ACHN (cell line): ENCODE results near the gene SULT1E1.
A peak's percentile ranks its signal among the peaks of the same experiment; 100 is the strongest.

Experiments used
- DNase-seq: peaks from one replicate; pipeline ENCODE4 v3.0.0-alpha.2; 2015
- in situ Hi-C: cut with HindIII; loops from 2 replicates; pipeline ENCODE4 v1.10.0; 2017; ENCODE audit warnings: low sequenced_read_pairs, low pct_ligation_motif_present, low pct_unique_long_range_greater_than_20kb

SULT1E1 gene, protein sequence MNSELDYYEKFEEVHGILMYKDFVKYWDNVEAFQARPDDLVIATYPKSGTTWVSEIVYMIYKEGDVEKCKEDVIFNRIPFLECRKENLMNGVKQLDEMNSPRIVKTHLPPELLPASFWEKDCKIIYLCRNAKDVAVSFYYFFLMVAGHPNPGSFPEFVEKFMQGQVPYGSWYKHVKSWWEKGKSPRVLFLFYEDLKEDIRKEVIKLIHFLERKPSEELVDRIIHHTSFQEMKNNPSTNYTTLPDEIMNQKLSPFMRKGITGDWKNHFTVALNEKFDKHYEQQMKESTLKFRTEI

DNA sequence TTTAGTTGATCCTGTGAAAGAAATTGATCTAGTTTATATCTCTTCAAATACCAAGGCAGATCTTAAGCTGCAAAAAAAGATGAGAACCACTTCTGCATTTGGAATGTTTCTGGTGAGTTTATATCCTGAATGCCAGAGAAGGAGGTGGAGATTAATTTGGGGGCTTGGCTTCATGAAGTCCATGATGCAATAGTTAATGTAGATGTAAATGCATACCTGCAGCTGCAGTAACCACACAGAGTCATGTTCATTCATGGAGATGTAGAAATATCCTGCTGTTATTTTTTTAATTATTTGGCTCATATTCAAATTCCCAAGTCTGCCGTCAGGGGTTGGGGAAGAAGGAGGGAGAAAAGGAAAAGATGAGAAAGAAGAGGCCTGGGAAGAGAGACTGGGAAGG lies at the start of gene SULT1E1:
Gene SULT1E1, minus strand, starts transcription at position 94 of the 400 bp plus-strand sequence. CDS start 2,501 bp downstream, outside the sequence.
- DNase-seq: no peak
- in situ Hi-C loops: no loop called here

DNA sequence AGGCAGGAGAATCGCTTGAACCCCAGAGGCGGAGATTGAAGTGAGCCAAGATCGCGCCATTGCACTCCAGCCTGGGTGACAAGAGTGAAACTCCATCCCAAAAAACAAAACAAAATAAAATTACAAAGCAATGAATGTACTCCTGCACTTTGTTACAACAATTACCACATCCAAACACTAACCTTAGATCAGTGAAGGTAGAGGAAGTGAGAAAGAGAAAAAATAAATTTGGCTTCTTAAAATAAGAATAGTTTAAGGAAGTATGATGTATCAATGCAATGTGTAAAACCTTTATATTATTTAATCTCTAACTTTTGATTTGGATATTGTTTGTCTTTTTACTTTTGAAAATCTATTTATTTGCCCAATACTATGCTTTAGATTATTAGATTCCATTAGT lies 49.2 kb upstream of the SULT1E1 start:
- no peak for DNase-seq
- in situ Hi-C loops: no loop called here

GRCh38 chr4:69907151-69907550 lies 47.2 kb upstream of the SULT1E1 start:
- DNase-seq: no peak
- in situ Hi-C loops: no loop called here

- in situ Hi-C loops: no loop called here
- DNase-seq: peak; percentile 21
Measured at GRCh38 chr4:69896530-69897116, 36.7 kb upstream of the SULT1E1 start.

DNA sequence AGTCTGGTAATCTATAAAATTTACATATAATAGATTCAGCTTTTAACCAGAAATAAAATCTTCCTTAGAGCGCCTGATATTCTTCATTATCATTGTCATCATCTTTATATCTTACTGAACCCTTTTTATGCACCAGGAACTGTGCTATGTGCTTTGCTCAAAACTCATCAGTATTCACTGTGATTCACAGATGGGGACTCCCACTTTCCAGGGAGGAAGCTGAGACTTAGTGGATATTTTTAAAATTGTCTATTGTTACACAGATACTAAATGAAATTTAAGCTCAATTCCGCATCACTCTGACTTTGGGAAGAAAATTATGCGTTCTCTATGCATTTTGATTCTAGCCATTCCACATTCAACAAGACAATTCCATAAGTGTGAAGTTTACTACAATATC lies 34.8 kb upstream of the SULT1E1 start:
- in situ Hi-C loops: no loop called here
- no peak for DNase-seq

DNA sequence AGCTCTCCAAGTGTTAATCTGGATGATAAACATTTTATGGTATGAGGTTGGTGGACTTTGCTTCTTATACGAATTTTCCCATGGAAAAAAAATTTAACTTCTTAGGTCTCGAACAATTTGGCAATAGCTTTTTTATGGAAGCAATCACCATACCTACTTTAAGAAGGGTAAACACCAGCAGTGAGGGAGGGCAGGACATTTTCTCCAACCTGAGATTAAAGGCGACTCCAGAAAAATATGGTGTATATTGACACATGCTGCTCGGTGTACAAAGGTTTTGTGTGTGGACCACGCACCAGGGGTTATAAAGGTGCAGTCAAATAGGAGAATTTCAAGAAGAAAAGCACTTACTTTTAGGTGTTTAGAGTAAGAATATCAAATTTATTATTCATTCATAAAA lies 34.2 kb upstream of the SULT1E1 start:
- no peak for DNase-seq
- in situ Hi-C loops: no loop called here

DNA sequence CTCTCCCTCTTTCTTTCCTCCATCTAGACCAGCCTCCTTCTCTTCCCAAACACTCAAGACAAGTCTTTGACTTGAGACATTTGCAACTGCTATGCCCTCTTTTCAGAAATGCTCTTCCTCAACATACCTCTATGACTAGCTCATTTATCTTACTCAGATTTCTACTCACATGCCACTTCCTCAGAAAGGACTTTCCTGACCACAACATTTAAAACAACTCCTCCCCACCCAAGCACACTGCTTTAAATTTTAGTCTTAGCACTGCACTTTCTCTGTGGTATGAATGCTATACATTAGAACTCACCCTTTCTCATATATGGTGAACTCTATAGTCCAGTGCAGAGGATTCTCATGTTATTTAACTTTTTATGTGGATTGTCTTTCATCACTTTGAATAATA lies 28.4 kb upstream of the SULT1E1 start:
- in situ Hi-C loops: no loop called here
- no peak for DNase-seq

- in situ Hi-C loops: no loop called here
- no peak for DNase-seq
Measured at GRCh38 chr4:69882150-69882549, 22.2 kb upstream of the SULT1E1 start.

GRCh38 chr4:69881173-69881773 lies 21.3 kb upstream of the SULT1E1 start:
- in situ Hi-C loops: no loop called here

GRCh38 chr4:69878250-69878649 lies 18.3 kb upstream of the SULT1E1 start:
- DNase-seq: no peak
- in situ Hi-C loops: no loop called here

More at GRCh38 chr4:69881173-69881773, 21.3 kb upstream of the SULT1E1 start:
- peak; percentile 31 for DNase-seq

DNA sequence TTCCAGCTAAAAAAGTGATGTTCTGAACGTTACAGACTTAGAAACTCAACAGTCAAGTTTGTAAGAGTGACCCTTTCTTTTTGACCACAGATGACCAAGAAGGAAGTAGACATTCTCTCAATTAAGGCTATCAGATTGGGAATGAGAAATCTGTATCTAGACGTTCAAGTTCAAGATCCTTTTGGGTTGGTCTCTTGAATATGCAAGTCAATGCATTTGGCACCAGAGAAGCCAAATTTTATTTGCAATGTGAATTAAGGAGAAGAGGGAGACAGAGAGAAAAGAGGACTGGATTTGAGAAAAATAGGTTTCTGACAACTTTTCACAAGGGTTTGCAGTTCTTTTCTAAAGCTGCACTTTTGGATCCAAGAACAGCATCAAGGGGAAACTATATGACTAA lies 17.5 kb upstream of the SULT1E1 start:
- in situ Hi-C loops: no loop called here
- DNase-seq: no peak

- no peak for DNase-seq
- in situ Hi-C loops: no loop called here
Measured at GRCh38 chr4:69876071-69876470, 16.1 kb upstream of the SULT1E1 start.

DNA sequence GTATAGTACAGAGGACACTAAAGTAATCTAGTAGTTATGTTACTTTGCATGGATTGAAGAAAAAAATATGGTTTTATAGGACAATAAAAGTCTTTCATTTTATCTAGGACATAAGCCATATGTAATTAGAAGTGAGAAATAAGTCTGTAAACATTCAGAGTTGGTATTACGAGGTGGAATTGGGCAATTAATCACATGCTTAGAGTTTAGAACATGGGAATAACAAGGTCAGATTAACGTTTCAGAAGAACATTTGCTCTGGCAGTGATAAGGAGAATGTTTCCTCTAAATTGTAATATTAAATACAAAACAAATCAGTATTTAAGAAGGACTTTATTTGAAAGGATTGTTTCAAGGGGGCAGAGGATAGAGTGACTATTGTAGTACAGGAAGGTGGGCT lies 15.6 kb upstream of the SULT1E1 start:
- in situ Hi-C loops: no loop called here
- DNase-seq: no peak

DNA sequence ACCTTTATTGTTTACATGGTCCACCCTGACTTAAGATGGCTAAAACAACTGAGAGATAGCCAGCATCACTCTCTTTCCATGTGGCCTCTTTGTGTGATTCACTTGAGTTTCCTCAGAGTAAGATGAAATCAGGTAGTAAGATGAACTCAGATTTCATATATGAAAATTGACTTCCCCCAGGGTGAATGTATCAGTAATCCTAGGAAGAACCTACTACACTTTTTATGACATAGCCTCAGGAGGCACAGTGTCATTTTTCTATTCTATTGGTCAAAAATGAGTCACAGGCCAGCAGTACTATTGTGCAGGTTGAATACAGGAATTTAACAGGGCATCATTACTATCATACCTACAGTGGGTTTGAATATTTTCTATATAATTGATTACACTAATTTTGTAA lies 14.6 kb upstream of the SULT1E1 start:
- no peak for DNase-seq
- in situ Hi-C loops: no loop called here

DNA sequence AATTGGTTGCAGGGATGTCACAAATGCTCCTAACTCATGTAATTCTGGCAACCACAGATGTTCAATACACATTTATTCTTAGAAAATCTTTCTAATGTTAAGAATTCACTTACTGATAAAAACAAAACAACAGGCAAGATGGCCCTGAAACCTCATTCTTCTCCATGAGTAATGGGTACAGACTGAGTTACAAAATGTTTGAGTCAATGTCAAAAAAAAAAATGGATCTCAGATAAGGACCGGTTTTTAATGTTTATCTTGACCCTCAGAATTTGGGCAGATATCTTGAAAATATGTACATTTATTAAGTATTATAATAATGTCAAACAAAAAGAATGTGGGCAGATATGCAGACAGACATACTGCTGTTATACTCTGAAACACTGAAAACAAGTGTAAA lies 1.8 kb upstream of the SULT1E1 start:
- no peak for DNase-seq
- in situ Hi-C loops: no loop called here

DNA sequence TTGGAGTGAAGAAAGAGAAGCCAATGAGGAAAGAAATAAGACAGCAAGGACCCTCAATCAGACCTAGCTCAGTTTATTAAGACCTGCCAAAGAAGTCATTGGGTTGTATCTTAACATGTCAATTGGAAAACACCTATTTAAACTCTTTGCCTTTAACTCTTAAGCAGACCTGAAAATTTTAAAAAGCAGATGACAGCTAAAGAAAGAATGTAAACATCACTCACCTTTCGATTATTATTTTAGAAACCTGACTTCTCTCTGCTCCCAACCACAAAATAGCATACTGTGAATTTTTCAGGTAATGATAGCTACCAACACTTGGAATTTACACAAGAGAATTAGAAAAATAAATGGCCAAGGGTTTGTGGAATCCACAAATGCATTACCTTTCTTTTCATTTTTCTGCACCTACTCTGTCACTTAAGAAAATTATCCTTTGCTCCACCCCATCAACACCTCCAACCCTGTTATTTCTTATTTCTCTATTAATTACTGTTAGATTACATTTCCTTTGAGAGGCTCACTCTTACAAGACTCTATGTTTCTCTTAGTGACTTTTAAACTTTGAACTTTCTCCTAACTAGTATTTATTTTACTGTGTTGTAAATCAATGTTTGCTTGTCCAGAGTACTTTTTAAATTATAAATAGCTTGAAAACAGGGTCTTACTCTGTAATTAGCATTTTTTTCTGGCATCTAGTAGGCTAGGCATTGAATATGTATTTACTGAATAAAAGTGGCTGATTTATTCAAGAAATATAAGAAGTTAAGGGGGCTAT lies 765 bp upstream of the SULT1E1 start:
- in situ Hi-C loops: no loop called here
- no peak for DNase-seq

DNA sequence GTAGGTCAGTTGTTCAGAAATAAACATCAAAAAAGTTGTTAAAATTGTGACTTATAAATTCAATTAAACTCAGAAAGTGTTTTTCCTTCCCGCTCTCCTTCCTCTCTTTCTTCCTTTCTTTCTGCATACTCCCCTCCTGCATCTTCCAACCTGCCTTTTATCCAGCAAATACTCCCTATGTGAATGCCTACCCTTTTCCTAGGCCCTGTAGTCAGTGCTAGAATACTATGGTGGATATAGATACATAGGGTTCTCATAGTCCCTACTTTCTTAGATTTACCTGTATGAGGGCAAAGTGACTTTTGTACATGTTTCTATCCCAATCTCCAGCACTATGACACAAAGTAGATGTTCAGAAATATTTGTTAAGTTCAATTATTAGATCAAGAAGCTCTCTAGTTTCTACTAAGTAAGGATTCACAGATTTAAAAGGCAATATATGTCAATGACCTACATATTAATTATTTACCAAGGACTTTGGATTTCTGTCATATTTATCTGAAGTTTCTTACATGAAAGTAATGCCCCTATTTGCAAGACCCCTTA lies 732 bp downstream of the SULT1E1 start:
- DNase-seq: no peak
- in situ Hi-C loops: no loop called here

- DNase-seq: no peak
- in situ Hi-C loops: no loop called here
Measured at GRCh38 chr4:69858690-69859089, 1.3 kb downstream of the SULT1E1 start.

- DNase-seq: no peak
- in situ Hi-C loops: no loop called here
Measured at GRCh38 chr4:69855822-69856221, 4.1 kb downstream of the SULT1E1 start.
